GM18508 (cell line): ENCODE results near the gene MMP15.
"Not testable (repeated sequence)": the region's sequence is repeated elsewhere in the genome, so short reads cannot be mapped to it uniquely, and the experiment has no call there.

Experiments used
- ATAC-seq: cut with Tn5 transposase; IDR thresholded peaks from one replicate; pipeline ENCODE4 v1.9.1; 2021; ENCODE audit warnings: moderate number of reproducible peaks; ENCODE audit not compliant: insufficient read depth, unreplicated experiment

MMP15 gene

GRCh38 chr16:58025351-58026138 lies at the start of gene MMP15:
MMP15 (plus strand) TSS chr16:58025754; CDS start chr16:58026351, 597 bp downstream.
- no peak for ATAC-seq

- ATAC-seq, result no peak
Measured at GRCh38 chr16:57976331-57976796, 49.2 kb upstream of the MMP15 start.

- ATAC-seq, result no peak
Measured at GRCh38 chr16:57977418-57978069, 48.0 kb upstream of the MMP15 start.

GRCh38 chr16:57978070-57978465 lies 47.5 kb upstream of the MMP15 start:
- ATAC-seq, result not testable (repeated sequence)

GRCh38 chr16:57979006-57979585 lies 46.5 kb upstream of the MMP15 start:
- ATAC-seq, result no peak

GRCh38 chr16:57981636-57982035 lies 43.9 kb upstream of the MMP15 start:
- ATAC-seq, result no peak

- no peak for ATAC-seq
Measured at GRCh38 chr16:57982385-57982784, 43.2 kb upstream of the MMP15 start.

- ATAC-seq, result no peak
Measured at GRCh38 chr16:57984443-57985203, 40.9 kb upstream of the MMP15 start.

- ATAC-seq, result no peak
Measured at GRCh38 chr16:57985204-57986181, 40.1 kb upstream of the MMP15 start.

GRCh38 chr16:57986196-57986595 lies 39.4 kb upstream of the MMP15 start:
- ATAC-seq, result no peak

- ATAC-seq, result no peak
Measured at GRCh38 chr16:57987441-57988177, 37.9 kb upstream of the MMP15 start.

- no peak for ATAC-seq
Measured at GRCh38 chr16:57988929-57989328, 36.6 kb upstream of the MMP15 start.

GRCh38 chr16:57991551-57992059 lies 33.9 kb upstream of the MMP15 start:
- no peak for ATAC-seq

GRCh38 chr16:57992084-57992483 lies 33.5 kb upstream of the MMP15 start:
- no peak for ATAC-seq

- no peak for ATAC-seq
Measured at GRCh38 chr16:57993438-57993837, 32.1 kb upstream of the MMP15 start.

GRCh38 chr16:57993897-57994296 lies 31.7 kb upstream of the MMP15 start:
- ATAC-seq, result no peak

GRCh38 chr16:57994361-57994760 lies 31.2 kb upstream of the MMP15 start:
- ATAC-seq, result no peak

- no peak for ATAC-seq
Measured at GRCh38 chr16:57994778-57995177, 30.8 kb upstream of the MMP15 start.
